ENCODE results near the gene AP2A2. TPM values are rescaled to one million over a fixed set of nuclear protein-coding genes. Genes with fewer than 3 reads are reported as not detected.

AP2A2 gene
- total RNA-seq, 6 experiments from 2014 or later = 65.4 to 73.4 (median 70.9) TPM

DNA sequence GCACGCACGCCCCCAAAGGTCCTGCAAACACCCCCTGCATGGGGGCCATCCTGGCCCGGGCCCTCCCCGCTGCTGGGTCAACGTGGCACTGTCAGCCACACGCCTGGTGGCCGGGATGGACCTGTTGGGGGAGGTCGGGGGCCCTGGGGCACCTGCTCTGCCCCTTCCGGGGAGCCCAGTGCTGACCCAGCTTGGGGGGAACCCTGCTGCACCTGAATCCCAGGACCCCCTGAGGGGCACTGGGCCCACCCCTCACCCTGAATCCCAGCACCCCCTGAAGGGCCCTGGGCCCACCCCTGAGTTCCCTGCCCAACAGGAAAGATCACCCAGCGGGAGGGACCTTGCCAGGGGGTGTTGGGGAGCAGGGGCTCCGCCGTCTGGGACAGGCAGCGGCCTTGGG is 111.3 kb downstream of the AP2A2 start:
- TF ChIP-seq, protein P1, sequence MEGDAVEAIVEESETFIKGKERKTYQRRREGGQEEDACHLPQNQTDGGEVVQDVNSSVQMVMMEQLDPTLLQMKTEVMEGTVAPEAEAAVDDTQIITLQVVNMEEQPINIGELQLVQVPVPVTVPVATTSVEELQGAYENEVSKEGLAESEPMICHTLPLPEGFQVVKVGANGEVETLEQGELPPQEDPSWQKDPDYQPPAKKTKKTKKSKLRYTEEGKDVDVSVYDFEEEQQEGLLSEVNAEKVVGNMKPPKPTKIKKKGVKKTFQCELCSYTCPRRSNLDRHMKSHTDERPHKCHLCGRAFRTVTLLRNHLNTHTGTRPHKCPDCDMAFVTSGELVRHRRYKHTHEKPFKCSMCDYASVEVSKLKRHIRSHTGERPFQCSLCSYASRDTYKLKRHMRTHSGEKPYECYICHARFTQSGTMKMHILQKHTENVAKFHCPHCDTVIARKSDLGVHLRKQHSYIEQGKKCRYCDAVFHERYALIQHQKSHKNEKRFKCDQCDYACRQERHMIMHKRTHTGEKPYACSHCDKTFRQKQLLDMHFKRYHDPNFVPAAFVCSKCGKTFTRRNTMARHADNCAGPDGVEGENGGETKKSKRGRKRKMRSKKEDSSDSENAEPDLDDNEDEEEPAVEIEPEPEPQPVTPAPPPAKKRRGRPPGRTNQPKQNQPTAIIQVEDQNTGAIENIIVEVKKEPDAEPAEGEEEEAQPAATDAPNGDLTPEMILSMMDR (IDR thresholded peaks at IDR 0.05) = no peak
- Mint-ChIP-seq H3K4me3 (no peak overlapping the region), H3K27ac (no peak overlapping the region), H3K9me3 (peaks cover 6% of the 10 kb centered on the region), H3K36me3 (ENCODE audit: low read depth) (peaks cover 6% of the 10 kb centered on the region; the same call in 1 of the 2 replicates), H3K4me1 (ENCODE audit: low read depth) (no peaks in the 10 kb centered on the region), H3K27me3 (ENCODE audit: insufficient read depth) (peaks cover 3% of the 10 kb centered on the region)
- DNase-seq = no peak

DNA sequence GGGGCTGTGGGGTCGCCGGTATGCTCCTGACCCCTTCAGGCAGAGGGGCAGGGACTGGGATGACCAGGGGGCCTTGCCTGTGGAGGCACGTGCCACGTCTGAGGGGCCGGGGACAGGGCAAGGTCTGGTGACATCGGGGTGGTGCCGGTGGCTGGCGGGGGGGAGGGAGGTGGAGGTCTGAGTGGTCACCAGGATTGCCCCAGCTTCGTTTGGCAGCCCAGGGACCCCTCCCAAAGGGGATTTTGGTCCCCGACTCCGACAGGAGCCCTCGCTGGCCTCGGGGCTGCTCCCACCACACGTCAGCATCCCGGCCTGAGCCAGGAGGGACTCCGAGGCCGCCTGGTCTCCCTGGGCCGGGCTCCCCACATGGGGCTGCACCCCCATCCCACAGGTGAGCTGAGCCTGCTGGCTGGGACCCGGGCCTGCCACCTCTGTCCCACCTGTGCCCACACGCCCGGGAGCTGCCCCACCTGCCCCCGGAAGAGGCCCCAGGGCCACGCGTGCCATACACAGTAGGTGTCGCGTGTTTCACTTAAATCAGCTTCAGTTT is 111.9 kb downstream of the AP2A2 start:
- H3K9me3 Mint-ChIP-seq = no peaks in the 10 kb centered on the region; the same call in 1 of the 2 replicates
- TF ChIP-seq, protein P1 (IDR thresholded peaks at IDR 0.05) = no peak
- DNase-seq = no peak
- H3K27me3 Mint-ChIP-seq (ENCODE audit: insufficient read depth) = peaks cover 3% of the 10 kb centered on the region
- H3K4me3 Mint-ChIP-seq = no peak overlapping the region
- H3K4me1 Mint-ChIP-seq (ENCODE audit: low read depth) = no peaks in the 10 kb centered on the region
- no peak overlapping the region for H3K27ac Mint-ChIP-seq
- H3K36me3 Mint-ChIP-seq (ENCODE audit: low read depth) = no peaks in the 10 kb centered on the region

DNA sequence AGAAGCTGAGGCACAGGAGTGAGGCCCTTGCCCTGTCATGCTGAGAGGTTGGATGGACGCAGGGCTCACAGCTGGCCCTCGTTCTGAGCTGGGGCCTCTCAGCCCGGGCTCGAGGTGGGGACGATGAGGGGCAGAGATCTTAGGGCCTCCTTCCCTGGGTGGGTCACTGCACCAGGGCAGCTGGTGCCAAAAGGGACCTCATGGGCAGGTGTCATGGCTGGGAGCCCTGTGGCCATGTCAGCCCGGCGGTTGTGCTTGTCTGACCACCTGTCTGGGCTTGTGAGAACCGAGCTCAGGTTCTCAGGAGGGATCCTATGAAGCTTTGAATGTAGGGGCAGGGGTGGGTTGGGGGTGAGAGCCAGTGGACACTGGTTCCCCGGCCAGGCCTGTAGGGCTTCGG is 112.7 kb downstream of the AP2A2 start:
- no peak for DNase-seq
- no peak overlapping the region for H3K27ac Mint-ChIP-seq
- H3K27me3 Mint-ChIP-seq (ENCODE audit: insufficient read depth) = peaks cover 3% of the 10 kb centered on the region
- H3K36me3 Mint-ChIP-seq (ENCODE audit: low read depth) = no peaks in the 10 kb centered on the region
- H3K4me3 Mint-ChIP-seq = no peak overlapping the region
- TF ChIP-seq, protein P1 (IDR thresholded peaks at IDR 0.05) = no peak
- no peaks in the 10 kb centered on the region for H3K4me1 Mint-ChIP-seq (ENCODE audit: low read depth)
- H3K9me3 Mint-ChIP-seq = no peaks in the 10 kb centered on the region

DNA sequence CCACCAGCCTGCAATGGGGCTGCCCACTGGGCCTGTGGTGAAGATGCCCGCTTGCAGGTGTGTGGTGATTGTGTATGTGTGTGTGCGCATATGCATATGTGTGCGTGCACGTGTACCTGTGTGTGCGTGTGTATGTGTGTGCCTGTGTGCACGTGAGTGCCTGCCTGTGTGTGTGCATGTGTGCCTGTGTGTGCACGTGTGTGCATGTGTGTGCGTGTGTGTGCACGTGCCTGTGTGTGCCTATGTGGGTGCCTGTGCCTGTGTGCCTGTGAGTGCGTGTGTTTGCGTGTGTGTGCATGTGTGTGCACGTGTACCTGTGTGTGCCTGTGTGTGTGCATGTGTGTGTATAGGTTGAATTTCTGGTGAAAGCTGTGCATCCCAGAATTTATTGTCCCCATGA is 113.3 kb downstream of the AP2A2 start:
- H3K27me3 Mint-ChIP-seq (ENCODE audit: insufficient read depth) = peaks cover 4% of the 10 kb centered on the region
- TF ChIP-seq, protein P1 (IDR thresholded peaks at IDR 0.05) = no peak

DNA sequence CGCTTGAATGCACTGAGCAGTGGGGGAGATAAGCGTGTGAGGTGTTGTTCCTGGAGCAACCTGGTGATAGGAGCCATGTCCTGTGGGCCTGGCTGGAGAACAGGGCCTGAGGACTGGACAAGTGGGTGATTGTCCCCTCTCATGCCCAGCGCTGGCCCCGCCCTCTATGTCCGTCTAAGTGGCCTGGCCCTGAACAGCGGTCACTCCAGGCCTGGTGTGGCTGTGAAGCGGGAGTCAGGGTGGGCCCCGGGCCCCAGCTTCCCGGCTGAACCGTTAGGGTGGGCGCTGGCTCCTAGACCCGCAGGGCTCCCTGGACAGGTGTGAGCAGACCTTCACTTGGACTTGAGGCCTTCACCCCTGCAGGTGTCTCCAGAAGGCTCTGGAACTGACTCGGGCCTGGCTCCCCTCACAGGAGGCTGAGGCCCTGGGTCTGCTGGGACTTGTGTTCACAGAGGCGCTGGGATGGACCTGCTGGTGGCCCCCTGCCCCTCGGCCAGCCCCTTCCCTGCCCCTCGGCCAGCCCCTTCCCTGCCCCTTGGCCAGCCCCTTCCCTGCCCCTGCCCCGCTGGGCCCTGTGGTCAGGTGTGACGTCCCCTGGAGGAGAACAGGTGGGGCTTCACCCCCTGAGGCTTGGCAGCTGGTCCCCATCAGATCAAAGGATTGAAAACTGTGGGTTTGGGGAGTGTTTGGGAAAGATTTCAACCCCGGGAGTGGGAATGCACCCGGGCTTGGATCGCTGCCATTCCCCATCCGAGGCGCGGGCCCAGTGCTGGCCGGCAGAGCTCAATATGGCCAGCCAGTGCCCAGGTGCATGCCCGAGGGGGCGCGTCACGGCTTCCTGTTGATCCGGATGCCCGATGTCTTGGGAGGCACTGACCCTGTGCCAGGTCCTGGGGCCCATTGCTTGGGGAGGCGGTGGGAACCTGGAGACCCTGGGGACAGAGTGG is 114.1 kb downstream of the AP2A2 start:
- Mint-ChIP-seq H3K4me3 (no peak overlapping the region), H3K27ac (no peak overlapping the region), H3K4me1 (ENCODE audit: low read depth) (no peaks in the 10 kb centered on the region), H3K9me3 (no peaks in the 10 kb centered on the region; the same call in 1 of the 2 replicates), H3K27me3 (ENCODE audit: insufficient read depth) (peaks cover 7% of the 10 kb centered on the region), H3K36me3 (ENCODE audit: low read depth) (no peaks in the 10 kb centered on the region)
- no peak for DNase-seq
- TF ChIP-seq, protein P1 (IDR thresholded peaks at IDR 0.05) = no peak

More for the DNA sequence above, 113.3 kb downstream of the AP2A2 start:
- Mint-ChIP-seq H3K36me3 (ENCODE audit: low read depth) (no peaks in the 10 kb centered on the region), H3K4me3 (no peak overlapping the region), H3K9me3 (no peaks in the 10 kb centered on the region), H3K4me1 (ENCODE audit: low read depth) (no peaks in the 10 kb centered on the region), H3K27ac (no peak overlapping the region)
- DNase-seq = no peak

All from HFFc6 (cell line).